ENCODE data around the gene SIAH1.

GRCh38 chr16:48361540-48362144, 23.6 kb downstream of the SIAH1 start:
- no peak for TF ChIP-seq NRF1 (IDR thresholded peaks at IDR 0.05; ENCODE audit: low read depth, low read length)
- no peak for TF ChIP-seq EP300 (IDR thresholded peaks at IDR 0.05; ENCODE audit: borderline replicate concordance in 1 of 2, low read depth in 2 of 2, low read length in 2 of 2)

Measured in H1 (cell line).